OCI-LY7 (cell line): ENCODE data around the gene EFNA2. TPM values are rescaled to one million over a fixed set of nuclear protein-coding genes. Genes with fewer than 3 reads are reported as not detected.

Source experiments
- BruUV-seq: library from RNA; stranded (reverse); fragments of 400-500 nt; replicated peaks from 2 replicates; lab custom pipeline; 2021; lab: Mats Ljungman, UMichigan
- CTCF ChIA-PET: fragments of 300-600 bp; sonication (Branson Sonifier 250); formaldehyde crosslinking; loops from one replicate; lab custom pipeline; 2022; ENCODE audit warnings: antibody characterized with exemption; ENCODE audit not compliant: unreplicated experiment; lab: Charles Lee
- POLR2A ChIA-PET: fragments of 300-600 bp; sonication (Branson Sonifier 250); formaldehyde crosslinking; loops from one replicate; lab custom pipeline; 2022; ENCODE audit warnings: antibody characterized with exemption; lab: Charles Lee
- DNase-seq: peaks from one replicate; pipeline ENCODE4 v3.0.0-alpha.2; 2015; ENCODE audit warnings: low spot score
- H2AFZ ChIP-seq: fragments of 200-600 bp; sonication (generic), shearing (Covaris generic); 2 replicates; pipeline ENCODE4 v1.6.1; 2014; ENCODE audit warnings: mild to moderate bottlenecking, antibody characterized with exemption, low read length, moderate library complexity
- H3K27ac ChIP-seq: fragments of 200-600 bp; sonication (generic); 2 replicates; pipeline ENCODE4 v1.5.1; 2014; ENCODE audit warnings: mixed run types, low read depth, mild to moderate bottlenecking, moderate library complexity, low read length, inconsistent platforms; ENCODE audit not compliant: poor library complexity, severe bottlenecking
- H3K36me3 ChIP-seq: fragments of 200-600 bp; sonication (generic); 2 replicates; pipeline ENCODE4 v1.6.1; 2014; ENCODE audit warnings: mild to moderate bottlenecking, antibody characterized with exemption, low read length, moderate library complexity, mixed read lengths; ENCODE audit not compliant: insufficient read depth
- H3K4me1 ChIP-seq: fragments of 200-600 bp; sonication (generic); 2 replicates; pipeline ENCODE4 v1.5.1; 2014; ENCODE audit warnings: mild to moderate bottlenecking, low read length; ENCODE audit not compliant: insufficient read depth, poor library complexity, severe bottlenecking
- H3K4me2 ChIP-seq: fragments of 200-600 bp; sonication (generic); 2 replicates; pipeline ENCODE4 v1.6.1; 2014; ENCODE audit warnings: mild to moderate bottlenecking, low read length
- H3K4me3 ChIP-seq: fragments of 200-600 bp; sonication (generic); 2 replicates; pipeline ENCODE4 v1.5.1; 2014; ENCODE audit warnings: mild to moderate bottlenecking, low read depth, low read length; ENCODE audit not compliant: poor library complexity, severe bottlenecking
- H3K79me2 ChIP-seq: fragments of 200-600 bp; sonication (generic); 2 replicates; pipeline ENCODE4 v1.6.1; 2016; ENCODE audit warnings: low read depth, mild to moderate bottlenecking, low read length, moderate library complexity, mixed read lengths; ENCODE audit not compliant: insufficient read depth
- H3K9me2 ChIP-seq: fragments of 200-600 bp; sonication (generic); 2 replicates; pipeline ENCODE4 v1.6.1; 2016; ENCODE audit warnings: mild to moderate bottlenecking, low read length, mixed read lengths; ENCODE audit not compliant: insufficient read depth
- H3K9me3 ChIP-seq: fragments of 200-600 bp; sonication (generic); 2 replicates; pipeline ENCODE4 v1.6.1; 2014; ENCODE audit warnings: mild to moderate bottlenecking, mixed run types, low read length, mixed read lengths
- H4K20me1 ChIP-seq: fragments of 200-600 bp; sonication (generic); 2 replicates; pipeline ENCODE4 v1.6.1; 2014; ENCODE audit warnings: mild to moderate bottlenecking, antibody characterized with exemption, low read length, moderate library complexity, mixed read lengths; ENCODE audit not compliant: insufficient read depth
- CTCF ChIP-seq: fragments of 200-600 bp; sonication (generic); conservative IDR thresholded peaks from 2 replicates; pipeline ENCODE4 v1.5.1; 2014; ENCODE audit warnings: mild to moderate bottlenecking, antibody characterized with exemption, low read length, moderate library complexity, mixed read lengths
- EZH2phosphoT487 ChIP-seq: fragments of 200-600 bp; sonication (generic); IDR thresholded peaks from 2 replicates; pipeline ENCODE4 v1.6.1; 2018; ENCODE audit warnings: low read depth, borderline replicate concordance, mild to moderate bottlenecking, mixed run types, antibody characterized with exemption, low read length, moderate library complexity, mixed read lengths
- intact Hi-C: fragments of 100-400 bp; cut with micrococcal nuclease; formaldehyde crosslinking; loops from one replicate; pipeline ENCODE4 v1.10.0; 2022; ENCODE audit not compliant: unreplicated experiment
- total RNA-seq, 2 experiments: library from RNA; depleted of rRNA in 1 of 2; stranded (reverse); fragments of >200 nt in 1 of 2; shearing (Covaris generic) in 1 of 2; gene quantifications; 2 replicates each; pipeline ENCODE4 v1.2.3, GENCODE V29; 2014 to 2022

Gene EFNA2
- total RNA-seq, 2 experiments from 2014 or later: not detected

DNA sequence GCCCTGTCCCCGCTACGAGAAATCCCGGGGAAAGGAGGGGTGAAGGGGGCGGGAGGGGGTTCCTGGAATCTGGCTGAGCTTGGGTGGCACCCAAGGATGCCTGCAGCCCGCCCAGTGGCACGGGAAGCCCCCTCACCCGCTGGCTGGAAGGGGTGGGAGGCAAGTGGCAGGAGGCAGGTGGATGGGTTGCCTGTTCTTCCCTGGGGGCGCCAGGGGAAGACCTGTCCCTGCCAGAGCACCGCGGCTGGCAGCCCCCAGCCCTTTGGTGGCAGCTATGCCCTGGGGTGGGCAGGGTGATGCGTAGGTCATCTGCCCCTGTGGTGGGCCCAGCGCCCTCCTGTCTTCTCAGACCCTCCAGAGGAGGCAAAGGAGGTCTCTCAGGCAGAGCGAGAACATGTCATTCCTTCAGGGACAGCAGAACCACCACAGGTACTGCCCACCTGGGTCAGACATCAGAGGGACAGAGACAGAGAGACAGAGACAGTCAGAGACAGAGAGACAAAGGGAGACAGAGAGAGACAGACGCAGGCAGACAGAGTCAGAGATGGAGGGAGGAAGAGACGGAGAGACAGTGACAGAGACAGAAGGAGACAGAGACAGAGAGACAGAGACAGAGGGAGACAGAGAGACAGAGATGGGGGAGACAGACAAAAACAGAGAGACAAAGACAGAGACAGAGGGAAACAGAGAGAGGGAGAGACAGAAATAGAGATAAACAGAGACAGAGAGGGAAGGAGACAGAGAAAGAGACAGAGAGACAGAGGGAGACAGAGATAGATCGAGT is 36.7 kb downstream of the EFNA2 start:
- CTCF ChIA-PET: no interaction called here
- H4K20me1 ChIP-seq: no peaks in the 10 kb centered on the region; the same call in 1 of the 2 replicates
- no peak for TF ChIP-seq EZH2phosphoT487
- no peak for TF ChIP-seq CTCF
- no peak overlapping the region for H2AFZ ChIP-seq
- H3K4me1 ChIP-seq: peaks cover 5% of the 10 kb centered on the region
- H3K9me2 ChIP-seq: no peaks in the 10 kb centered on the region
- no peaks in the 10 kb centered on the region for H3K36me3 ChIP-seq
- no TSS peak for BruUV-seq
- no peaks in the 10 kb centered on the region for H3K9me3 ChIP-seq
- H3K27ac ChIP-seq: no peak overlapping the region
- no peak overlapping the region for H3K4me3 ChIP-seq
- DNase-seq: no peak
- H3K79me2 ChIP-seq: no peaks in the 10 kb centered on the region
- intact Hi-C loops: no loop called here
- H3K4me2 ChIP-seq: no peak overlapping the region
- POLR2A ChIA-PET: no interaction called here

DNA sequence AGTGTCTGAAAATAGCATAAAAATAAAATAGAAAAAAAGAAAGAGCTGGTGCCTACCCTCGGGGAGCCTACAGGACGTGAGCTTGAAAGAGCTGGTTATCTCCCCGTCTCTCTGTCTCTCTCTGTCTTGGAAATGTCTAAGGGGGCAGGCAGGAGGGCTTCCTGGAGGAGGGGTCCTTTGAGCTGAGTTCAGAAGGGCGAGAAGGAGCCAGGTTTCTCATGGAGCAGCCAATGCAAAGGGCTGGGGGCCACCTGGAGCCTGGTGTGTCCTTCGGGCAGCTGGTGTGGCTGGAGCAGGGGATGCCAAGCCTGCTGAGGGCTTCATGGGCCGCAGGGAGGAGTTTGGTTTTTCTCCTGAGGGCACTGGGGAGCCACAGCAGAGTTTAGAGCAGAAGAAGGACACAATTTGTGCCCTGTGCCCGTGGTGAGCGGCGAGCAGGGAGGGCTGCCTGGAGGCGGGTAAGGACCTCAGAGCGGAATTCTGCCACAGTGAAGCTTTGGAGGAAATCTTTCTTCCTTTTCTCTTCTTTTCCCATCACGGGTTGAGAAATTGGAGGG is 38.7 kb downstream of the EFNA2 start:
- DNase-seq: no peak
- BruUV-seq: no TSS peak
- H2AFZ ChIP-seq: no peak overlapping the region
- ChIA-PET CTCF (no interaction called here), POLR2A (no interaction called here)
- no peak overlapping the region for H3K4me3 ChIP-seq
- no peaks in the 10 kb centered on the region for H3K36me3 ChIP-seq
- H3K4me1 ChIP-seq: peaks cover 7% of the 10 kb centered on the region
- no peaks in the 10 kb centered on the region; the same call in 1 of the 2 replicates for H4K20me1 ChIP-seq
- no peak overlapping the region for H3K4me2 ChIP-seq
- H3K9me2 ChIP-seq: no peaks in the 10 kb centered on the region
- no peak for TF ChIP-seq EZH2phosphoT487
- TF ChIP-seq CTCF: no peak
- intact Hi-C loops: no loop called here
- no peaks in the 10 kb centered on the region for H3K79me2 ChIP-seq
- H3K27ac ChIP-seq: no peak overlapping the region
- no peaks in the 10 kb centered on the region for H3K9me3 ChIP-seq
